ENCODE measurements around the gene ATPAF1.

Gene ATPAF1

GRCh38 chr1:46582972-46583371 is 85.2 kb downstream of the ATPAF1 start:
- no peak for DNase-seq

All from NCI-H146 (cell line).